Panc1 (cell line): Measurements from ENCODE around the gene PLD3. TPM values are rescaled to one million over a fixed set of nuclear protein-coding genes. Genes with fewer than 3 reads are reported as not detected.

Experiments
- ATAC-seq: fragments of 200-7000 bp; cut with Tn5 transposase; 2 replicates; pipeline ENCODE4 v1.9.1; 2020; ENCODE audit warnings: mild to moderate bottlenecking, moderate library complexity
- BruUV-seq: library from RNA; stranded (reverse); fragments of 400-500 nt; replicated peaks from 2 replicates; lab custom pipeline; 2021; lab: Mats Ljungman, UMichigan
- CTCF ChIA-PET: fragments of 300-600 bp; sonication (Branson Sonifier 250); formaldehyde crosslinking; loops from one replicate; lab custom pipeline; 2022; ENCODE audit warnings: antibody characterized with exemption; lab: Charles Lee
- POLR2A ChIA-PET: fragments of 300-600 bp; sonication (Branson Sonifier 250); formaldehyde crosslinking; loops from one replicate; lab custom pipeline; 2022; ENCODE audit warnings: antibody characterized with exemption; lab: Charles Lee
- DNase-seq: peaks from one replicate; pipeline ENCODE4 v3.0.0-alpha.2; 2010; ENCODE audit warnings: low read depth, low spot score
- H3K27ac ChIP-seq: 2 replicates; pipeline ENCODE4 v1.5.1; 2011; ENCODE audit warnings: mild to moderate bottlenecking, low read length, inconsistent platforms
- H3K27me3 ChIP-seq: fragments of 200-500 bp; sonication (Bioruptor generic); 2 replicates; pipeline ENCODE4 v1.6.0; 2014; ENCODE audit warnings: low read length, inconsistent platforms; ENCODE audit not compliant: control insufficient read depth, insufficient read depth
- H3K36me3 ChIP-seq: fragments of 200-500 bp; sonication (Bioruptor generic); 2 replicates; pipeline ENCODE4 v1.5.1; 2014; ENCODE audit warnings: inconsistent platforms, mild to moderate bottlenecking, low read length, moderate library complexity; ENCODE audit not compliant: control insufficient read depth, insufficient read depth
- H3K4me1 ChIP-seq: 2 replicates; pipeline ENCODE4 v1.5.1; 2011; ENCODE audit warnings: inconsistent platforms, mild to moderate bottlenecking, low read length, moderate library complexity; ENCODE audit not compliant: control insufficient read depth, insufficient read depth
- H3K4me3 ChIP-seq, 2 experiments: 2 replicates each; pipeline ENCODE4 v1.5.1; 2011 to 2012; ENCODE audit warnings: low read depth in 2 of 2, low read length in 2 of 2, mild to moderate bottlenecking in 2 of 2, inconsistent platforms in 1 of 2, moderate library complexity in 1 of 2
- H3K9me3 ChIP-seq: fragments of 200-500 bp; sonication (Bioruptor generic); 2 replicates; pipeline ENCODE4 v1.5.1; 2014; ENCODE audit warnings: low read depth, mild to moderate bottlenecking, inconsistent platforms, low read length, moderate library complexity; ENCODE audit not compliant: control insufficient read depth, insufficient read depth
- POLR2AphosphoS5 ChIP-seq: IDR thresholded peaks from 2 replicates; pipeline ENCODE4 v1.6.1; 2012; ENCODE audit warnings: mild to moderate bottlenecking, low read depth, low read length, moderate library complexity
- SIN3A ChIP-seq: IDR thresholded peaks from 2 replicates; pipeline ENCODE4 v1.6.1; 2012; ENCODE audit warnings: low read depth, mild to moderate bottlenecking, low read length, moderate library complexity, borderline replicate concordance; ENCODE audit not compliant: insufficient read depth
- TCF7L2 ChIP-seq: IDR thresholded peaks from 2 replicates; pipeline ENCODE4 v1.6.1; 2011; ENCODE audit warnings: mild to moderate bottlenecking, low read depth, low read length, inconsistent platforms
- in situ Hi-C: cut with HindIII; loops from 2 replicates; pipeline ENCODE4 v1.10.0; 2016; ENCODE audit warnings: low sequenced_read_pairs, low pct_unique_long_range_greater_than_20kb
- intact Hi-C: fragments of 100-400 bp; cut with micrococcal nuclease; formaldehyde crosslinking; loops from one replicate; pipeline ENCODE4 v1.10.0; 2022; ENCODE audit not compliant: unreplicated experiment
- total RNA-seq: library from RNA; stranded (reverse); gene quantifications from one replicate; pipeline ENCODE4 v1.2.1, GENCODE V29; 2021; ENCODE audit not compliant: unreplicated experiment
- TF ChIP-seq, protein P1 (sequence below): fragments of 450-650 bp; IDR thresholded peaks from 2 replicates; pipeline ENCODE4 v1.5.1; 2017; ENCODE audit warnings: mild to moderate bottlenecking
- TF ChIP-seq, protein P2 (sequence below), 2 experiments: IDR thresholded peaks; 2 replicates each; pipeline ENCODE4 v1.6.1; 2011 to 2012; ENCODE audit warnings: low read depth in 2 of 2, control low read depth in 1 of 2, low read length in 1 of 2, mild to moderate bottlenecking in 1 of 2, moderate library complexity in 1 of 2; ENCODE audit not compliant: insufficient read depth in 1 of 2

The PLD3 gene
- total RNA-seq, 1 experiment from 2014 or later: 81.8 TPM

- H3K4me3 ChIP-seq: no peak overlapping the region
- H3K27me3 ChIP-seq: no peaks in the 10 kb centered on the region
- no peak for ATAC-seq
- no TSS peak for BruUV-seq
- intact Hi-C loops: no loop called here
- H3K9me3 ChIP-seq: no peaks in the 10 kb centered on the region
- in situ Hi-C loops: loop anchor here (5.0 to 25.0 kb wide), 5 partner anchors 42 to 1682 kb away; no protein-coding TSS in a partner anchor
- POLR2A ChIA-PET: no interaction called here
- peaks cover 3% of the 10 kb centered on the region; the same call in 1 of the 2 replicates for H3K4me1 ChIP-seq
- no peaks in the 10 kb centered on the region; the same call in 1 of the 2 replicates for H3K36me3 ChIP-seq
- H3K27ac ChIP-seq: no peak overlapping the region
- TF ChIP-seq TCF7L2: no peak
- TF ChIP-seq, protein P1, sequence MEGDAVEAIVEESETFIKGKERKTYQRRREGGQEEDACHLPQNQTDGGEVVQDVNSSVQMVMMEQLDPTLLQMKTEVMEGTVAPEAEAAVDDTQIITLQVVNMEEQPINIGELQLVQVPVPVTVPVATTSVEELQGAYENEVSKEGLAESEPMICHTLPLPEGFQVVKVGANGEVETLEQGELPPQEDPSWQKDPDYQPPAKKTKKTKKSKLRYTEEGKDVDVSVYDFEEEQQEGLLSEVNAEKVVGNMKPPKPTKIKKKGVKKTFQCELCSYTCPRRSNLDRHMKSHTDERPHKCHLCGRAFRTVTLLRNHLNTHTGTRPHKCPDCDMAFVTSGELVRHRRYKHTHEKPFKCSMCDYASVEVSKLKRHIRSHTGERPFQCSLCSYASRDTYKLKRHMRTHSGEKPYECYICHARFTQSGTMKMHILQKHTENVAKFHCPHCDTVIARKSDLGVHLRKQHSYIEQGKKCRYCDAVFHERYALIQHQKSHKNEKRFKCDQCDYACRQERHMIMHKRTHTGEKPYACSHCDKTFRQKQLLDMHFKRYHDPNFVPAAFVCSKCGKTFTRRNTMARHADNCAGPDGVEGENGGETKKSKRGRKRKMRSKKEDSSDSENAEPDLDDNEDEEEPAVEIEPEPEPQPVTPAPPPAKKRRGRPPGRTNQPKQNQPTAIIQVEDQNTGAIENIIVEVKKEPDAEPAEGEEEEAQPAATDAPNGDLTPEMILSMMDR: no peak
- no peak for TF ChIP-seq SIN3A
- TF ChIP-seq, protein P2, sequence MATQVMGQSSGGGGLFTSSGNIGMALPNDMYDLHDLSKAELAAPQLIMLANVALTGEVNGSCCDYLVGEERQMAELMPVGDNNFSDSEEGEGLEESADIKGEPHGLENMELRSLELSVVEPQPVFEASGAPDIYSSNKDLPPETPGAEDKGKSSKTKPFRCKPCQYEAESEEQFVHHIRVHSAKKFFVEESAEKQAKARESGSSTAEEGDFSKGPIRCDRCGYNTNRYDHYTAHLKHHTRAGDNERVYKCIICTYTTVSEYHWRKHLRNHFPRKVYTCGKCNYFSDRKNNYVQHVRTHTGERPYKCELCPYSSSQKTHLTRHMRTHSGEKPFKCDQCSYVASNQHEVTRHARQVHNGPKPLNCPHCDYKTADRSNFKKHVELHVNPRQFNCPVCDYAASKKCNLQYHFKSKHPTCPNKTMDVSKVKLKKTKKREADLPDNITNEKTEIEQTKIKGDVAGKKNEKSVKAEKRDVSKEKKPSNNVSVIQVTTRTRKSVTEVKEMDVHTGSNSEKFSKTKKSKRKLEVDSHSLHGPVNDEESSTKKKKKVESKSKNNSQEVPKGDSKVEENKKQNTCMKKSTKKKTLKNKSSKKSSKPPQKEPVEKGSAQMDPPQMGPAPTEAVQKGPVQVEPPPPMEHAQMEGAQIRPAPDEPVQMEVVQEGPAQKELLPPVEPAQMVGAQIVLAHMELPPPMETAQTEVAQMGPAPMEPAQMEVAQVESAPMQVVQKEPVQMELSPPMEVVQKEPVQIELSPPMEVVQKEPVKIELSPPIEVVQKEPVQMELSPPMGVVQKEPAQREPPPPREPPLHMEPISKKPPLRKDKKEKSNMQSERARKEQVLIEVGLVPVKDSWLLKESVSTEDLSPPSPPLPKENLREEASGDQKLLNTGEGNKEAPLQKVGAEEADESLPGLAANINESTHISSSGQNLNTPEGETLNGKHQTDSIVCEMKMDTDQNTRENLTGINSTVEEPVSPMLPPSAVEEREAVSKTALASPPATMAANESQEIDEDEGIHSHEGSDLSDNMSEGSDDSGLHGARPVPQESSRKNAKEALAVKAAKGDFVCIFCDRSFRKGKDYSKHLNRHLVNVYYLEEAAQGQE (IDR thresholded peaks at IDR 0.05; ENCODE audit: insufficient read depth in 1 of 2, low read depth in 2 of 2, low read length in 1 of 2): no peak
- TF ChIP-seq POLR2AphosphoS5: no peak
- CTCF ChIA-PET: no interaction called here
- no peak for DNase-seq
Measured at GRCh38 chr19:40344422-40344821, 4.1 kb upstream of the PLD3 start.

GRCh38 chr19:40348961-40349507 is 539 bp downstream of the PLD3 start:
- no peaks in the 10 kb centered on the region for H3K9me3 ChIP-seq
- H3K27me3 ChIP-seq: no peaks in the 10 kb centered on the region
- intact Hi-C loops: no loop called here
- H3K27ac ChIP-seq: peak overlapping the region; percentile 85
- ATAC-seq (no peak), DNase-seq (no peak)
- BruUV-seq: TSS peak; percentile 90
- H3K4me1 ChIP-seq: peaks cover 3% of the 10 kb centered on the region; the same call in 1 of the 2 replicates
- POLR2A ChIA-PET: no interaction called here
- in situ Hi-C loops: loop anchor here (10.0 to 25.0 kb wide), 2 partner anchors 424 to 1687 kb away; no protein-coding TSS in a partner anchor
- peak overlapping the region; percentile 80 to 98 for H3K4me3 ChIP-seq
- no peaks in the 10 kb centered on the region; the same call in 1 of the 2 replicates for H3K36me3 ChIP-seq
- CTCF ChIA-PET: no interaction called here
- TF ChIP-seq POLR2AphosphoS5: no peak
- TF ChIP-seq SIN3A: no peak

GRCh38 chr19:40355975-40356680 is 7.6 kb downstream of the PLD3 start:
- Histone ChIP-seq H3K9me3 (no peaks in the 10 kb centered on the region), H3K27ac (no peak overlapping the region), H3K27me3 (no peaks in the 10 kb centered on the region), H3K36me3 (no peaks in the 10 kb centered on the region), H3K4me3 (no peak overlapping the region), H3K4me1 (no peaks in the 10 kb centered on the region)
- BruUV-seq: no TSS peak
- POLR2A ChIA-PET: no interaction called here
- in situ Hi-C loops: no loop called here
- ATAC-seq (no peak), DNase-seq (no peak)
- intact Hi-C loops: no loop called here
- TF ChIP-seq, protein P1: no peak
- TF ChIP-seq POLR2AphosphoS5 (no peak), TCF7L2 (no peak), SIN3A (no peak)
- TF ChIP-seq, protein P2 (IDR thresholded peaks at IDR 0.05; ENCODE audit: insufficient read depth in 1 of 2, low read depth in 2 of 2, low read length in 1 of 2): no peak
- CTCF ChIA-PET: no interaction called here
